WERI-Rb-1 (cell line): Measurements from ENCODE around the gene GPS1.

Experiments used
- DNase-seq: peaks from one replicate; pipeline ENCODE4 v3.0.0-alpha.2; 2020
- H3K27ac ChIP-seq: fragments of 250-450 bp; sonication (Bioruptor Pico); 2 replicates; pipeline ENCODE4 v1.5.1; 2020; ENCODE audit warnings: mild to moderate bottlenecking, moderate library complexity
- H3K27me3 ChIP-seq: fragments of 250-450 bp; sonication (Bioruptor Pico); 2 replicates; pipeline ENCODE4 v1.5.1; 2021; ENCODE audit warnings: mild to moderate bottlenecking, low read depth, moderate library complexity; ENCODE audit not compliant: insufficient read depth, severe bottlenecking
- H3K36me3 ChIP-seq: fragments of 250-450 bp; sonication (Bioruptor Pico); 2 replicates; pipeline ENCODE4 v1.5.1; 2020; ENCODE audit warnings: mild to moderate bottlenecking, moderate library complexity
- H3K4me3 ChIP-seq: 2 replicates; pipeline ENCODE4 v1.5.1; 2011; ENCODE audit warnings: low read depth, mild to moderate bottlenecking, control low read depth, low read length
- H3K9me3 ChIP-seq: fragments of 250-450 bp; sonication (Bioruptor Pico); 2 replicates; pipeline ENCODE4 v1.5.1; 2021; ENCODE audit warnings: mild to moderate bottlenecking, moderate library complexity; ENCODE audit not compliant: severe bottlenecking
- TF ChIP-seq, protein P1 (sequence below): IDR thresholded peaks from 2 replicates; pipeline ENCODE4 v1.5.1; 2011; ENCODE audit warnings: low read depth, mild to moderate bottlenecking, control low read depth, inconsistent platforms, low read length

Gene GPS1

DNA sequence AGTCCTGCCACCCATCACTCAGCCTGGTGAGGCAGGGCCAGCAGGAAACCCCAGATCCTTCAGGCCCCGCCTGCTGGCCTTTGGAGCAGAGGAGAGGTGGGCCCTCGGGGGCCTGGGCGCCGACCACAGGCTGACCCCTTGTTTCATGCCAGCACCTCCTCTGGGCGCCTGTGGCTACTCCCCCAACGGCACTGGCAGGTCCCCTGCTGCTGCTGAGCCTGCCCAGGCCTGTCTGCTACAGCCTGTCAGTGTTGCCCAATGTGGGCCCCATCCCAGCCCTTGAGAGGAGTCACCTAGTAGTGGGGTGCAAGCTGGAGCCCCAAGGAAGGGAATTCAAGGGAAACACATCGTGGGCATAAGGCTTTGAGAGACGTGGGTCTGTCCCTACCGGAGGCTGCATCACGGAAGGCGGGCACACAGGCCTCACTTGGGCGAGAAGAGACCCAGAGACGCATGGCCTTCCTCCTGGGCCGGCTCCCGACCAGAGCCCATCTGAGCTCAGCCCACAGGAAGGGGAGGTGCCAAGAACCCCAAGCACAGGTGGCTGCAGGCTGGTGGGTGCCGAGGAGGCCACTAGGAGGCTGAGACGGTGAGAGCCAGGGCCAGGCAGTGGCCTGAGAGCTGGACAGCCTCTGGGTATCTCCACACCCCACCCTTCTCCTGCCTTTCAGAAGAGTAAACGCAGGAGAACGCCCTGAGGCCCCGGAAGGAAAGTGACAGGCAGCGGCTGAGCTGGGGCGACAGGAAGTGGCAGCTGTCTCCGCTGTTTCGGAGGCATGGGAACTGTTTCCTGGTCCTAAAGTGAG is 54.4 kb downstream of the GPS1 start:
- Histone ChIP-seq H3K27me3 (no peaks in the 10 kb centered on the region), H3K4me3 (0 out of 2 replicates have a peak overlapping the region, but pooled peaks have one; percentile 2), H3K36me3 (peaks cover 7% of the 10 kb centered on the region), H3K27ac (peak overlapping the region; percentile 84), H3K9me3 (no peaks in the 10 kb centered on the region)
- DNase-seq, result peak; percentile 97
- TF ChIP-seq, protein P1, sequence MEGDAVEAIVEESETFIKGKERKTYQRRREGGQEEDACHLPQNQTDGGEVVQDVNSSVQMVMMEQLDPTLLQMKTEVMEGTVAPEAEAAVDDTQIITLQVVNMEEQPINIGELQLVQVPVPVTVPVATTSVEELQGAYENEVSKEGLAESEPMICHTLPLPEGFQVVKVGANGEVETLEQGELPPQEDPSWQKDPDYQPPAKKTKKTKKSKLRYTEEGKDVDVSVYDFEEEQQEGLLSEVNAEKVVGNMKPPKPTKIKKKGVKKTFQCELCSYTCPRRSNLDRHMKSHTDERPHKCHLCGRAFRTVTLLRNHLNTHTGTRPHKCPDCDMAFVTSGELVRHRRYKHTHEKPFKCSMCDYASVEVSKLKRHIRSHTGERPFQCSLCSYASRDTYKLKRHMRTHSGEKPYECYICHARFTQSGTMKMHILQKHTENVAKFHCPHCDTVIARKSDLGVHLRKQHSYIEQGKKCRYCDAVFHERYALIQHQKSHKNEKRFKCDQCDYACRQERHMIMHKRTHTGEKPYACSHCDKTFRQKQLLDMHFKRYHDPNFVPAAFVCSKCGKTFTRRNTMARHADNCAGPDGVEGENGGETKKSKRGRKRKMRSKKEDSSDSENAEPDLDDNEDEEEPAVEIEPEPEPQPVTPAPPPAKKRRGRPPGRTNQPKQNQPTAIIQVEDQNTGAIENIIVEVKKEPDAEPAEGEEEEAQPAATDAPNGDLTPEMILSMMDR, result peak; percentile 93

DNA sequence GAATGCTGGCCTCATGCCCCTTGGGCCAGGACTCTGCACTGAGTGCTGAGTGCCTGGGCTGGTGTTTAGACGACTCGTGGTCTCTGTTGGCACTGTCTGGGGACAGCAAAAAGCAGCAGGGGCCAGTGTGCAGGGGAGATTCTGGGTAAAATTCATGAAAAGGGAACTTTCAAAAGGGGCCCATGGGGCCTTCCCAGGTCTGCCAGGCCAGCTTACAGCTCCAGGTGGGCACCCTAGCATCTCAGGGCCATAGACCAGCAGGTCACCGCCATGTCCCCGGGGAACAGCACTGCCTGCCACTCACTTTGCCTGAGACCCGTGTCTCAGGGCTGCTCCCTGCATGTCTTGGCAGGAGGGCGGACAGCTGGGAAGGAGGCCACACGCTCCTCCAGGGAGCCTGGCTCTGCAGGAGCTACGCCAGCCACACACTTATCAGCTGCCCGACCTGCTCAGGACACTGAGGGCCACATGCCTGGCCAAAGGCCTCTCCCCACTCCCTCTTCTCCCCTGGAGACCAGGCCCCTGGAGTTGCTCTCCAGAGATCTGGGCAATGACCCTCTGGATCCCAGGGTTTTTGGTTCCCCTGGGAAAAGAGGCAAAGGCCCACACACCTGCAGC is 55.1 kb downstream of the GPS1 start:
- no peaks in the 10 kb centered on the region for H3K9me3 ChIP-seq
- TF ChIP-seq, protein P1, result no peak
- 0 out of 2 replicates have a peak overlapping the region, but pooled peaks have one; percentile 2 for H3K4me3 ChIP-seq
- H3K27me3 ChIP-seq, result no peaks in the 10 kb centered on the region
- H3K36me3 ChIP-seq, result peaks cover 9% of the 10 kb centered on the region
- DNase-seq, result peak; percentile 32
- H3K27ac ChIP-seq, result peak overlapping the region; percentile 84
